ENCODE data around the gene TMEM120B.
A peak's percentile ranks its signal among the peaks of the same experiment; 100 is the strongest.
"Not testable (repeated sequence)": the region's sequence is repeated elsewhere in the genome, so short reads cannot be mapped to it uniquely, and the experiment has no call there.

The TMEM120B gene

DNA sequence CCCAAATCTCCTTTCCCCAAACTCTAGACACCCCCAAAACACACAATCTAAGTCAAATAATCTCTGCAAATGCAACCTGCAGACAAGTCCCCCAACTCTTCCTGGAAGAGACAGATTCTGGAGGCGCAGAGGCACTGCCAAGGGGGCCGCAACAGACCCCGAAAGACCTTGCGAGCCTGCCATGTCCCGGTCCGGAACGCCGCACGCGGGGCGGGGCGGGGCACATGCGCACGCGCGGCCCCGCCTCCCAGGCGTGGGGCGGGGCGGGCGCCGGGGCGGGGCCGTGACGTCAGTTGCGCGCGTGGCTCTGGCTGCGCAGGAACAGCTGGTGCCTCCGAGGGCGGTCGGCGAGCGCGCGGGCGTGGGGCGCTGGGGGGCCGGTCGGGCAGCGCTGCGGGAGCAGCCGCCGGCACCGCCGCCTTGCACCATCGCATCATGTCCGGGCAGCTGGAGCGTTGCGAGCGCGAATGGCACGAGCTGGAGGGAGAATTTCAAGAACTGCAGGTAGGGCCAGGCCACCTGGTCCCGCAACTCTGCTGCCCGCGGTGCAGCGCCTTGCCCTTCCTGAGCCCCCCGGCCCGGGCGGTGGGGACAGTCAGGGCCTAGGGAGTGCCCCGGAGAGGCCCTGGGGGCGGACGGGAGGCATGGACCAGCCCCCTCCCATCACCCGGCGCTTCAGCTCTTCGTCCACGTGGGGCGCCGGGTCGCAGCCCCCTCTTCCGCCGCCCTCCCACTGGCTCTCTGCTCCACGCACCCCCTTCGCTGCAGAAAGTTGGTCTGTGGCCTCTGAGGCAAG, at the start of gene TMEM120B:
TSS of gene TMEM120B (plus strand) at position 292 of the 796 bp plus-strand sequence. CDS start at position 436, 144 bp downstream.
- DNase-seq = no peak

DNA sequence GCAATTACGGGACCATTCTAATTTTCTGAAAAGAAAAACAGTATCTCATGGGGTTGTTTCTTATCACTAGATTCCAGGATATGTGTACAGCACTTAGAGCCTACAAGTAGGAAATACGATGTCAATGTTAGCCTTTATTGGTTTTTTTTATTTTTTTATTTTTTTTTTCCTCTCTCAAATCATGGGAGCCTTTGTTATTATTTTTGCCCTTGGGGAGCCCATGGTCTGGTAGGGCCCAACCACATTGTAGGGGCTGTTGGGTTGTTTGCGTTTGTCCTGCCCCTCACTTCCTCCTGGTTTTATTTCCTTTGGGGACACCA, 49.0 kb upstream of the TMEM120B start:
- DNase-seq = no peak

DNA sequence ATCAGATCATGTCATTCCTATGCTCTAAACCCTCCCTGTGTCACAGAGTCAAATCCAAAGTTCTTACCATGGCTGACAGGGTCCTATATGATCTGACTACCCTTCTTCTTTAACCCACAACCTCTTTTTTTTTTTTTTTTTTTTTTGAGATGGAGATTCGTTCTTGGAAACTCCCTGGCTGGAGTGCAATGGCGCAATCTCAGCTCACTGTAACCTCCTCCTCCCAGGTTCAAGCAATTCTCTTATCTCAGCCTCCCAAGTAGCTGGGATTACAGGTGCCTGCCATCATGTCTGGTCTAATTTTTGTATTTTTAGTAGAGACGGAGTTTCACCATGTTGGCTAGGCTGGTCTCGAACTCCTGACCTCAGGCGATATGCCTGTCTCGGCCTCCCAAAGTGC, 45.7 kb upstream of the TMEM120B start:
- not testable (repeated sequence) for DNase-seq

- DNase-seq = no peak
Measured at GRCh38 chr12:121668750-121669520, 43.6 kb upstream of the TMEM120B start.

DNA sequence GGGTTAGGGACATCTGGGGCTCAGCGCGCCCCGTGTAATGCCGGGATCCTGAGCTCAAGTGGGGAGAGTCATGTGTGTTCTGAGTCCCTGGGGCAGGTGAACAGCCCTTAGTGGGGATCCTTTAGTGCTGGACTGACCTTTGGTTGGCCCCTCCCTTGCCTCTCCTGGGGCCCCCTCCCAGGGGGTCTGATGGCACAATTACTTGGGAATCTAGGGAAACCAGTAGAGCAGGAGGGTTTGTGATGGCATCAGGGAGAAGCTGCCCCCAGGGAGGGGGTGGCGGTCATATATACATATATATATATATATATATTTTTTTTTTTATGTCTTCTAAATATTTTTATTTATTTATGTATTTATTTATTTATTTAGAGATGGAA, 43.0 kb upstream of the TMEM120B start, which contains the start of gene MORN3:
TSS of gene MORN3 (minus strand) at position 134 of the 380 bp plus-strand sequence. CDS start 171 bp downstream, outside the sequence.
- DNase-seq = no peak

DNA sequence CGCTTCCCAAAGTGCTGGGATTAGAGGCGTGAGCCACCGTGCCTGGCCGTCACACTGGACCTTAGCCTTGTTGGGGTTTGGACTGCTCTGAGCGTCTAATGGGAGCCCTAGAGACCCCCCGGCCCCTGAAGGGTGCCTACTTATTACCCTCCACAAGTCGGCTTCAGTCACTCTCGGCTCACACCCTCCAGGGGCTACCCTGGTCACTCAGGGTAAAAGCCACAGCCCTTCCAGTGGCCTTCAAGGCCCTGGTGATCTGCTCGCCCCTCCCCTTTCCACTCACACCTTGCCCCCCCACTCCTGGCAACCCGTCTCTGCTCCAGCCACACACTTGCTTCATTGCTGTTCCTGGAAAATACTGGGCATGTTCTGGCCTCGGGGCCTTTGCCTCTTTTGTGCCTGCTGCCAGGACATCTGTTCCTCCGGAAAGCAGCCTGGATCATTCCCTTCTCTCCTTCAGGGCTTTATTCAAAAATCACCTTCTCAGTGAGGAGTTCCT, 39.5 kb upstream of the TMEM120B start:
- no peak for DNase-seq

GRCh38 chr12:121676190-121676589, 36.4 kb upstream of the TMEM120B start:
- DNase-seq = no peak

GRCh38 chr12:121678305-121678704, 34.2 kb upstream of the TMEM120B start:
- no peak for DNase-seq

DNA sequence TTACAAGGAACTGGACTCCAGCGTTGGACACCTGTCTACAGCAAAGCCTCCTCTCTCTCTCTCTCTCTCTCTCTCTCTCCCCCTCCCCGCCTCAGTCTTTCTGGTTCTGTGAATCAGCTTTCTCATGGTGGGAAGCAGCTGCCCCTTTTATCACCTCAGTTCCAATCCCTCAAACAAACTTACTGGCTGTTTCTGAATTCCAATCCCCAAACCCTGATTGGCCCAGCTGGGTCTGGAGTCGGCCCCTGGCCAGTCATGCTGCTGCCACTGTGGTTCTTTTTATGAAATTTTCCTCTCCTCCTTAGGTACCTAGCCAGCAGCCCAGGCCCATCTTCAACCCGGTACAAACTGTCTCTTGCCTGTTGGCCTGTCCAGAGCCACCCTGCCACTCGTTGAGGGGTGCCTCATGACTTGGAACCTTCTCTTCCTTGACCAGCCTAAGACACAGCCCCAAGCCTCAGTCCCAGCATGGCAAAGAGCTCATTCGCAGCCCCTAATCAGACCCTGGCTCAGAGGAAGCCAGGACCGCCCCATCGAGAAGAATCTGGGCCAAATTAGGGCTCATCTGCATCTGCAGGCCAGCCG, 33.7 kb upstream of the TMEM120B start:
- DNase-seq = no peak

DNA sequence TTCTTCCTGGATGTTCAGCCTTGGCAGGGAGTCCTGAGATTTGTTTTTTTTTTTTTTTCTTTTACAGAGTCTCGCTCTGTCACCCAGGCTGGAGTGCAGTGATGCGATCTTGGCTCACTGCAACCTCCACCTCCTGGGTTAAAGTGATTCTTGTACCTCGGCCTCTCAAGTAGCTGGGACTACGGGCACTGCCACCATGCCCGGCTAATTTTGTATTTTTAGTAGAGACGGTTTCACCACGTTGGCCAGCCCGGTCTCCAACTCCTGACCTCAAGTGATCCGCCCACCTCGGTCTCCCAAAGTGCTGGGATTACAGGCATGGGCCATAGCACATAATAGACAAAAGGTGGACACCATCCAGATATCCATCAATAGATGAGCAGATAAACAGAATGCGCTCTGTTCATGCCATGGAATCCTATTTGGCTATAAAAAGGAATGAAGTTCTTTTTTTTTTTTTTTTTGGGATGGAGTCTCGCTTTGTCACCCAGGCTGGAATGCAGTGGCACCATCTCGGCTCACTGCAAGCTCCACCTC, 32.8 kb upstream of the TMEM120B start:
- DNase-seq = not testable (repeated sequence)

DNA sequence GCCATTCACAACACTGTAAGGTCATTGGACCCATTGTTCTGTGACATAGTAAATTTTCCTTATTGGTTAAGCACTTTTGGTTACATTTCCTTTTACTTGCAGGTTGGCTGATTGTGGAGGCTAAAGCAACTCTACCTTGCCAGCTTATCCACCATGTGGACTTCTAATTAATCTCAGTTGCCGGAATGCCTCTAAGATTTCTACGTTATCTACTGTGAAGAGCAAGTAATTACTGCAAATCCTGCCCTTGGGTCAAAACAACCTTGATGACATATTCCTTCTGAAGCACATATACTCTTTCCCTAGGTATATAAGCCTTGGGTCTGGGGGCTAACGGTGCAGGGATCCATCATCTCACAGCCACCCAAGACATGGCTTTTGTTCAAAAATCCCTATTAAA, 23.6 kb upstream of the TMEM120B start:
- no peak for DNase-seq

DNA sequence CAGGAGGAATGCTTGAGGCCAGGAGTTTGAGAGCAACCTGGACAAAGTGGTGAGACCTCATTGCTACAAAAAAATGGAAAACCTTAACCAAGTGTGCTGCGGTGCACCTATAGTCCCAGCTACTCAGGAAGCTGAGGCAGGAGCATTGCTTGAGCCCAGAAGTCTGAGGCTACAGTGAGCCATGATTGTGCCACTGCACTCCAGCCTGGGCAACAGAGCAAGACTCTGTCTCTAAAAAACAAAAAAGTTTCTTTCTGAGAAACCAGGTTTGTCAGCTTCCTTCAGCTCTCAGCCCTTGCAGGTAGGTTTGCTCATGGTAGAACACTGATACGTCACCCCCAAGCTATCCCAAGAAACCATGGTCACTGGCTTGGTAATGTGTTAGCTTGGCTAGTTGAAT, 23.1 kb upstream of the TMEM120B start:
- no peak for DNase-seq

GRCh38 chr12:121692744-121693143, 19.8 kb upstream of the TMEM120B start:
- DNase-seq = not testable (repeated sequence)

DNA sequence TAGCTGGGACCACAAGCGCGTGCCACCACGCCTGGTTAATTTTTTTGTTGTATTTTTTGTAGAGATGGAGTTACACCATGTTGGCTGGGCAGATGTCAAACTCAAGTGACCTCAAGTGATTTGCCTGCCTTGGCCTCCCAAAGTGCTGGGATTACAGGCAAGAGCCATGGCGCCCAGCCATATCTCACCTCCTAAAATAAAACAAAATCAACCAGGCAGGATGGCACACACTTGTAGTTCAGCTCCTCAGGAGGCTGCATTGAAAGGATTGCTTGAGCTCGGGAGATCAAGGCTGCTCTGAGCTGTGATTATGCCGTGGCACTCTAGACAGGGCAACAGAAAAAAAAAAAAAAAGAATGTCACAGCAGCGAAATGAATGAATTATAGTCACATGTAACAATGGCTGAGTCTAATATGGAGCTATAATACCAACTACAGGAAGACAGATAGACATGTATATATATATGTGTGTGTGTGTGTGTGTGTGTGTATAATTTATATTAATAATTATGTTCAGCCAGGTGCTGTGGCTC, 19.3 kb upstream of the TMEM120B start:
- DNase-seq = no peak

DNA sequence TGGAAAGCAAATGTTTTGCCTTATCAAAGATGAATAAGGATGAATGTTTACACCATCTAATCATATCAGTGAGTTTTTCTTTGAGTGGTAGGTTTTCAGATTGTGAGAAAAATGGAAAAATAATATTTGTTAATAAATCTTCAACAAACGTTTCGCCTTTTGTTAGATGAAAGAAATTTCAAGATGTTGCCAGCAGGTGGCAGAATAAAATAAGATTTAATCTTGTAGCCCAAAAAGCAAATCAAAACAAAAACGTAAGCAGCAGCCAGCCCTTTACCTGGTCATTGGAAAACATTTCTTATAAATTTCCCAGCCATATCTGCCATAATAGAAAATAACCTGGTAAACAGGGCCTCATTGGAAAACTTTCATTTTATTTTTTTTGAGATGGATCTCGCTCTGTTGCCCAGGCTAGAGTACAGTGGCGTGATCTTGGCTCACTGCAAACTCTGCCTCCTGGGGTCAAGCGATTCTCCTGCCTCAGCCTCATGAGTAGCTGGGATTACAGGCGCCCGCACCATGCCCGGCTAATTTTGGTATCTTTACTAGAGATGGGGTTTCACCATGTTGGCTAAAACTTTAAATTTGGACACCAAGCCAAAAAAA, 15.4 kb upstream of the TMEM120B start:
- peak; percentile 54 for DNase-seq

DNA sequence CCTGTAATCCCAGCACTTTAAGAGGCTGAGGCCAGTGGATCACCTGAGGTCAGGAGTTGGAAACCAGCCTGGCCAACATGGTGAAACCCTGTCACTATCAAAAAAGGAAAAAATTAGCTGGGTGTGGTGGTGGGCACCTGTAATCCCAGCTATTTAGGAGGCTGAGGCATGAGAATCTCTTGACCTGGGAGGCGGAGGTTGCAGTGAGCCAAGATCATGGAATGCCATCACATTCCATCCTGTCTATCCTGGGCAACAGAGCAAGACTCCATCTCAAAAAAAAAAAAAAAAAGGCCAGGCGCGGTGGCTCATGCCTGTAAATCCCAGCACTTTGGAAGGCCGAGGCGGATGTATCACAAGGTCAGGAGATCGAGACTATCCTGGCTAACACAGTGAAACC, 14.7 kb upstream of the TMEM120B start:
- not testable (repeated sequence) for DNase-seq

- DNase-seq = no peak
Measured at GRCh38 chr12:121701667-121702277, 10.8 kb upstream of the TMEM120B start.

- no peak for DNase-seq
Measured at GRCh38 chr12:121702944-121703343, 9.6 kb upstream of the TMEM120B start.

DNA sequence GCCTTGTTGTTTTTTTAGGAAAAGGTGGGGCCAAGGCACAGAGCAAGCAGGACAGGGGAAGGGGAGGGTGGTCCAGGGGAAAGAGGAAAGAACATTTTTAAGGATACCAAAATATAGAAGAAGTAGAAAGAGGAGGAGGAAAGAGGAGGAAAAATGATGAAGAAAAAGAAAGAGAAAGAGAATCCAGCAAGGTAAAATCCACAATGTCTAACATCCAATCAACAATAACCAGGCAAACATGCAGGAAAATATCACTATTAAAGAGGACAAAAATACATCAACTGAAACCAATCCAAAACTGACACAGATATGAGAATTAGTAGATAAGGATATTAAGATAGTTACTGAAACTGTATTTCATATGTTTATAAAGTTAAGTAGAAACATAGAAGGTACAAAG, 7.0 kb upstream of the TMEM120B start:
- DNase-seq = no peak

GRCh38 chr12:121708313-121709063, 4.1 kb upstream of the TMEM120B start:
- DNase-seq = no peak

DNA sequence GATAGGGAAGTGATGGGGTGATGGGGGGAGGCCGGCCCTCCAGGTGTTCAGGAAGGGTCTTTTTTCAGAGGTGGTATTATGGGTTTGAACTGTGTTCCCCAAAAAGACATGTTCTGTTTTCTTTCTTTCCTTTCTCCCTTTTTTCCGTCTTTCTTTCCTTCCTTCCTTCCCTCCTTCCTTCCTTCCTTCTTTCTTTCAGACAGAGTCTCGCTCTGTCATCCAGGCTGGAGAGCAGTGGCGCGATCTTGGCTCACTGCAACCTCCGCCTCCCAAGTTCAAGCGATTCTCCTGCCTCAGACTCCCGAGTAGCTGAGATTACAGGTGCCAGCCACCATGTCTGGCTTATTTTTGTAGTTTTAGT, 3.5 kb upstream of the TMEM120B start:
- DNase-seq = not testable (repeated sequence)
